Endodermal cell (in vitro differentiated cells): ENCODE measurements around the gene TP73. TPM values are rescaled to one million over a fixed set of nuclear protein-coding genes. Genes with fewer than 3 reads are reported as not detected.
"Not testable (repeated sequence)": the region's sequence is repeated elsewhere in the genome, so short reads cannot be mapped to it uniquely, and the experiment has no call there.

Source experiments
- DNase-seq: peaks from one replicate; pipeline ENCODE4 v3.0.0-alpha.2; 2017
- H3K27ac ChIP-seq: 2 replicates; pipeline ENCODE4 v1.5.1; 2013; ENCODE audit warnings: mild to moderate bottlenecking, low read depth, low read length, moderate library complexity
- H3K27me3 ChIP-seq: 2 replicates; pipeline ENCODE4 v1.6.1; 2013; ENCODE audit warnings: mild to moderate bottlenecking, low read length, moderate library complexity; ENCODE audit not compliant: insufficient read depth, control insufficient read depth, poor library complexity, severe bottlenecking
- H3K36me3 ChIP-seq: 2 replicates; pipeline ENCODE4 v1.7.0; 2013; ENCODE audit warnings: mild to moderate bottlenecking, low read length, moderate library complexity; ENCODE audit not compliant: control insufficient read depth, insufficient read depth
- H3K4me1 ChIP-seq: one replicate; pipeline ENCODE4 v1.7.0; 2013; ENCODE audit warnings: low read length; ENCODE audit not compliant: control insufficient read depth, insufficient read depth
- H3K4me3 ChIP-seq: 2 replicates; pipeline ENCODE4 v1.5.1; 2013; ENCODE audit warnings: mild to moderate bottlenecking, low read length, moderate library complexity
- H3K9ac ChIP-seq: 2 replicates; pipeline ENCODE4 v1.6.1; 2013; ENCODE audit warnings: mild to moderate bottlenecking, low read length, moderate library complexity; ENCODE audit not compliant: poor library complexity, severe bottlenecking; ENCODE audit errors: extremely low read depth
- H3K9me3 ChIP-seq: 2 replicates; pipeline ENCODE4 v1.6.1; 2013; ENCODE audit warnings: mild to moderate bottlenecking, low read length, moderate library complexity; ENCODE audit not compliant: control insufficient read depth
- H3K27ac Mint-ChIP-seq: 2 replicates; pipeline ENCODE4 v1.8.0; 2020; ENCODE audit warnings: mixed read lengths
- H3K27me3 Mint-ChIP-seq: 2 replicates; pipeline ENCODE4 v1.8.0; 2021; ENCODE audit warnings: mild to moderate bottlenecking, mixed read lengths; ENCODE audit not compliant: insufficient read depth
- H3K36me3 Mint-ChIP-seq: 2 replicates; pipeline ENCODE4 v1.8.0; 2020; ENCODE audit warnings: low read depth, mixed read lengths
- H3K4me1 Mint-ChIP-seq: 2 replicates; pipeline ENCODE4 v1.8.0; 2020; ENCODE audit warnings: mixed read lengths
- H3K4me3 Mint-ChIP-seq: 2 replicates; pipeline ENCODE4 v1.8.0; 2020; ENCODE audit warnings: mild to moderate bottlenecking, moderate library complexity, mixed read lengths
- H3K9me3 Mint-ChIP-seq: 2 replicates; pipeline ENCODE4 v1.8.0; 2020; ENCODE audit warnings: mild to moderate bottlenecking, mixed read lengths
- WGBS, 2 experiments: methylation state at CpG; one replicate each; pipeline versions ENCODE4 v1.1.5 to v1.1.7; 2013; ENCODE audit warnings: missing lambda C conversion rate in 2 of 2, mixed read lengths in 1 of 2; ENCODE audit not compliant: insufficient coverage in 1 of 2, insufficient read length in 1 of 2; 5-methylcytosine and 5-hydroxymethylcytosine counted together
- total RNA-seq, 2 donors: library from RNA; stranded (reverse); fragmentation: NEBNext Ultra II Directional in 1 of 2; extraction: Animal tissue kit (Norgen Biotek cat#: 25700) in 1 of 2; gene quantifications; 2 replicates in 1 of 2; 3 replicates in 1 of 2; pipeline ENCODE4 v1.2.1, GENCODE V29; 2021
- TF ChIP-seq, protein P1 (sequence below): fragments of 200-600 bp; sonication (generic); conservative IDR thresholded peaks from 2 replicates; pipeline ENCODE4 v1.5.0; 2021; ENCODE audit warnings: antibody characterized with exemption, mild to moderate bottlenecking

The TP73 gene
- total RNA-seq, 2 donors from 2014 or later: 3.4 to 3.5 TPM

DNA sequence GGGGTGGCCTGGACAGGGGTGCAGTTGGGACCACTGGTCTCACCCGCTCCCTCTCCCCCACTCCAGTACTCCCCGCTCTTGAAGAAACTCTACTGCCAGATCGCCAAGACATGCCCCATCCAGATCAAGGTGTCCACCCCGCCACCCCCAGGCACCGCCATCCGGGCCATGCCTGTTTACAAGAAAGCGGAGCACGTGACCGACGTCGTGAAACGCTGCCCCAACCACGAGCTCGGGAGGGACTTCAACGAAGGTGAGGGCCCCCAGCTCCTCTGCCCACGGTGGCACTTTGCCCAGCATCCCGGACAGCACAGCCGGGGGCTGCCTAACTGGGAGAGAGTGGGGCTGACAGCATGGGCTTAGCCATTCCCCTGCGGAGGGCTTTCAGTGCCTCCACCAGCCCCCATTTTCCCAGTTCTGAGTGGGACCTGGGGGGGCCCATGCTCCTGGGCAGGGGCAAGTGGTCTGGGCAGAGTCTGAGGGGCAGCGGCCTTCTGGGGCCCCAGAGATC lies 69.7 kb downstream of the TP73 start:
- WGBS, 2 experiments: 79 to 81% methylated on average over 16 to 20 of the region's 20 CpGs
- H3K36me3 Mint-ChIP-seq: no peaks in the 10 kb centered on the region
- H3K27ac ChIP-seq: no peak overlapping the region
- H3K4me3 ChIP-seq: no peak overlapping the region
- no peak overlapping the region for H3K4me3 Mint-ChIP-seq
- TF ChIP-seq, protein P1, sequence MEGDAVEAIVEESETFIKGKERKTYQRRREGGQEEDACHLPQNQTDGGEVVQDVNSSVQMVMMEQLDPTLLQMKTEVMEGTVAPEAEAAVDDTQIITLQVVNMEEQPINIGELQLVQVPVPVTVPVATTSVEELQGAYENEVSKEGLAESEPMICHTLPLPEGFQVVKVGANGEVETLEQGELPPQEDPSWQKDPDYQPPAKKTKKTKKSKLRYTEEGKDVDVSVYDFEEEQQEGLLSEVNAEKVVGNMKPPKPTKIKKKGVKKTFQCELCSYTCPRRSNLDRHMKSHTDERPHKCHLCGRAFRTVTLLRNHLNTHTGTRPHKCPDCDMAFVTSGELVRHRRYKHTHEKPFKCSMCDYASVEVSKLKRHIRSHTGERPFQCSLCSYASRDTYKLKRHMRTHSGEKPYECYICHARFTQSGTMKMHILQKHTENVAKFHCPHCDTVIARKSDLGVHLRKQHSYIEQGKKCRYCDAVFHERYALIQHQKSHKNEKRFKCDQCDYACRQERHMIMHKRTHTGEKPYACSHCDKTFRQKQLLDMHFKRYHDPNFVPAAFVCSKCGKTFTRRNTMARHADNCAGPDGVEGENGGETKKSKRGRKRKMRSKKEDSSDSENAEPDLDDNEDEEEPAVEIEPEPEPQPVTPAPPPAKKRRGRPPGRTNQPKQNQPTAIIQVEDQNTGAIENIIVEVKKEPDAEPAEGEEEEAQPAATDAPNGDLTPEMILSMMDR: no peak
- no peak overlapping the region for H3K27ac Mint-ChIP-seq
- no peak overlapping the region for H3K9ac ChIP-seq
- no peaks in the 10 kb centered on the region for H3K9me3 Mint-ChIP-seq
- no peaks in the 10 kb centered on the region for H3K9me3 ChIP-seq
- no peaks in the 10 kb centered on the region for H3K4me1 ChIP-seq
- H3K27me3 ChIP-seq: no peaks in the 10 kb centered on the region
- no peaks in the 10 kb centered on the region for H3K4me1 Mint-ChIP-seq
- H3K27me3 Mint-ChIP-seq: peaks cover 4% of the 10 kb centered on the region
- DNase-seq: no peak
- H3K36me3 ChIP-seq: no peaks in the 10 kb centered on the region

DNA sequence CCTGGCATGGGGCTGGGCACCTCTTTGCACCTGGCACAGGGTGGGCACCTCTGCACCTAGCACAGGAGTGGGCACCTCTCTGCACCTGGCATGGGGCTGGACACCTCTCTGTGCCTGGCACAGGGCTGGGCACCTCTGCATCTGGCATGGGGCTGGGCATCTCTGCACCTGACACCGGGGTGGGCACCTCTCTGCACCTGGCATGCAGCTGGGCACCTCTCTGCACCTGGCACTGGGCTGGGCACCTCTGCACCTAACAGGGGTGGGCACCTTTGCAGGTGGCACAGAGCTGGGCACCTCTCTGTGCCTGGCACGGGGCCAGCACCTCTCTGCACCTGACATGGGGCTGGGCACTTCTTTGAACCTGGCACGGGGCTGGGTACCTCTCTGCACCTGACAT lies 70.5 kb downstream of the TP73 start:
- Histone ChIP-seq H3K27ac (no peak overlapping the region), H3K36me3 (no peaks in the 10 kb centered on the region), H3K4me3 (no peak overlapping the region), H3K27me3 (no peaks in the 10 kb centered on the region), H3K4me1 (no peaks in the 10 kb centered on the region), H3K9me3 (no peaks in the 10 kb centered on the region), H3K9ac (no peak overlapping the region)
- H3K4me1 Mint-ChIP-seq: no peaks in the 10 kb centered on the region
- no peak overlapping the region for H3K4me3 Mint-ChIP-seq
- 82 to 88% methylated on average over 2 to 3 of the region's 3 CpGs for WGBS, 2 experiments
- no peak overlapping the region for H3K27ac Mint-ChIP-seq
- no peak for DNase-seq
- no peaks in the 10 kb centered on the region for H3K36me3 Mint-ChIP-seq
- peaks cover 4% of the 10 kb centered on the region for H3K27me3 Mint-ChIP-seq
- H3K9me3 Mint-ChIP-seq: no peaks in the 10 kb centered on the region
- TF ChIP-seq, protein P1: no peak

DNA sequence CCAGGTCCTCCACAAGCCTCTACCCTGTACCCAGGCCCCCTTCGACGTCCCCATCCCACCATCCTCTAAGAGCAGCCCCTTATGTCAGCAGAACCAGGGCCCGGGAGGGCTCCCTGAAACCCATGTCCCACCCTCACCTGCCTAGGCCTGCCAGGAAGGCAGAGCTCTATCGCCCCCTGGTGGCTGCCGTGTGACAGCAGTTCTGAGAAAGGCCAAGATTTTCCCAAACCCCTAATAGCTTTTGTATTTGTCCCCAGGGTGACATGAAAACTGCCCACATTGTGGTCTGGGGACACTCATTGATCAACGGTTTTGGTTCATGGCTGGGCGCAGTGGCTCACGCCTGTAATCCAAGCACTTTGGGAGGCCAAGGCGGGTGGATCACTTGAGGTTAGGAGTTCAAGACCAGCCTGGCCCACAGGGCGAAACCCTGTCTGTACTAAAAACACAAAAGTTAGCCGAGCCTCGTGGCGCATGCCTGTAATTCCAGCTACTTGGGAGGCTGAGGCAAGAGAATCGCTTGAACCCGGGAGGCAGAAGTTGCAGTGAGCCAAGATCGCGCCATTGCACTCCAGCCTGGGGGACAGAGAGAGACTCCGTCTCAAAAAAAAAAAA lies 72.2 kb downstream of the TP73 start:
- not testable (repeated sequence) for H3K9me3 Mint-ChIP-seq, H3K4me1 ChIP-seq, H3K27me3 Mint-ChIP-seq, H3K27ac Mint-ChIP-seq, H3K9me3 ChIP-seq, H3K9ac ChIP-seq, H3K4me3 ChIP-seq, H3K36me3 ChIP-seq, H3K4me3 Mint-ChIP-seq, H3K36me3 Mint-ChIP-seq, H3K27ac ChIP-seq, H3K4me1 Mint-ChIP-seq, H3K27me3 ChIP-seq
- TF ChIP-seq, protein P1: peak; percentile 97
- peak; percentile 96 for DNase-seq
- WGBS, 2 experiments: 42 to 46% methylated on average over 16 to 18 of the region's 18 CpGs
